NB4 (cell line): ENCODE data around the gene MUSK.

ENCODE experiments used
- CTCF ChIP-seq: IDR thresholded peaks from one replicate; pipeline ENCODE4 v1.5.1; 2012; ENCODE audit warnings: low read depth, low read length
- POLR2A ChIP-seq: IDR thresholded peaks from 2 replicates; pipeline ENCODE4 v1.6.1; 2011; ENCODE audit warnings: mild to moderate bottlenecking; ENCODE audit not compliant: insufficient read length; ENCODE audit errors: extremely low read depth

GRCh38 chr9:110626101-110626829, 42.3 kb upstream of the MUSK start:
- TF ChIP-seq CTCF (no peak), POLR2A (no peak)
